Panc1 (cell line): ENCODE measurements around the gene TRIO. TPM values are rescaled to one million over a fixed set of nuclear protein-coding genes. Genes with fewer than 3 reads are reported as not detected.

Experiments
- ATAC-seq: fragments of 200-7000 bp; cut with Tn5 transposase; 2 replicates; pipeline ENCODE4 v1.9.1; 2020; ENCODE audit warnings: mild to moderate bottlenecking, moderate library complexity
- BruUV-seq: library from RNA; stranded (reverse); fragments of 400-500 nt; replicated peaks from 2 replicates; lab custom pipeline; 2021; lab: Mats Ljungman, UMichigan
- CTCF ChIA-PET: fragments of 300-600 bp; sonication (Branson Sonifier 250); formaldehyde crosslinking; loops from one replicate; lab custom pipeline; 2022; ENCODE audit warnings: antibody characterized with exemption; lab: Charles Lee
- POLR2A ChIA-PET: fragments of 300-600 bp; sonication (Branson Sonifier 250); formaldehyde crosslinking; loops from one replicate; lab custom pipeline; 2022; ENCODE audit warnings: antibody characterized with exemption; lab: Charles Lee
- DNase-seq: peaks from one replicate; pipeline ENCODE4 v3.0.0-alpha.2; 2010; ENCODE audit warnings: low read depth, low spot score
- H3K27ac ChIP-seq: 2 replicates; pipeline ENCODE4 v1.5.1; 2011; ENCODE audit warnings: mild to moderate bottlenecking, low read length, inconsistent platforms
- H3K27me3 ChIP-seq: fragments of 200-500 bp; sonication (Bioruptor generic); 2 replicates; pipeline ENCODE4 v1.6.0; 2014; ENCODE audit warnings: low read length, inconsistent platforms; ENCODE audit not compliant: control insufficient read depth, insufficient read depth
- H3K36me3 ChIP-seq: fragments of 200-500 bp; sonication (Bioruptor generic); 2 replicates; pipeline ENCODE4 v1.5.1; 2014; ENCODE audit warnings: inconsistent platforms, mild to moderate bottlenecking, low read length, moderate library complexity; ENCODE audit not compliant: control insufficient read depth, insufficient read depth
- H3K4me1 ChIP-seq: 2 replicates; pipeline ENCODE4 v1.5.1; 2011; ENCODE audit warnings: inconsistent platforms, mild to moderate bottlenecking, low read length, moderate library complexity; ENCODE audit not compliant: control insufficient read depth, insufficient read depth
- H3K4me3 ChIP-seq, 2 experiments: 2 replicates each; pipeline ENCODE4 v1.5.1; 2011 to 2012; ENCODE audit warnings: low read depth in 2 of 2, low read length in 2 of 2, mild to moderate bottlenecking in 2 of 2, inconsistent platforms in 1 of 2, moderate library complexity in 1 of 2
- H3K9me3 ChIP-seq: fragments of 200-500 bp; sonication (Bioruptor generic); 2 replicates; pipeline ENCODE4 v1.5.1; 2014; ENCODE audit warnings: low read depth, mild to moderate bottlenecking, inconsistent platforms, low read length, moderate library complexity; ENCODE audit not compliant: control insufficient read depth, insufficient read depth
- CTCF ChIP-seq: fragments of 450-650 bp; IDR thresholded peaks from 2 replicates; pipeline ENCODE4 v1.5.1; 2017; ENCODE audit warnings: mild to moderate bottlenecking
- POLR2AphosphoS5 ChIP-seq: IDR thresholded peaks from 2 replicates; pipeline ENCODE4 v1.6.1; 2012; ENCODE audit warnings: mild to moderate bottlenecking, low read depth, low read length, moderate library complexity
- SIN3A ChIP-seq: IDR thresholded peaks from 2 replicates; pipeline ENCODE4 v1.6.1; 2012; ENCODE audit warnings: low read depth, mild to moderate bottlenecking, low read length, moderate library complexity, borderline replicate concordance; ENCODE audit not compliant: insufficient read depth
- TCF7L2 ChIP-seq: IDR thresholded peaks from 2 replicates; pipeline ENCODE4 v1.6.1; 2011; ENCODE audit warnings: mild to moderate bottlenecking, low read depth, low read length, inconsistent platforms
- in situ Hi-C: cut with HindIII; loops from 2 replicates; pipeline ENCODE4 v1.10.0; 2016; ENCODE audit warnings: low sequenced_read_pairs, low pct_unique_long_range_greater_than_20kb
- intact Hi-C: fragments of 100-400 bp; cut with micrococcal nuclease; formaldehyde crosslinking; loops from one replicate; pipeline ENCODE4 v1.10.0; 2022; ENCODE audit not compliant: unreplicated experiment
- total RNA-seq: library from RNA; stranded (reverse); gene quantifications from one replicate; pipeline ENCODE4 v1.2.1, GENCODE V29; 2021; ENCODE audit not compliant: unreplicated experiment
- TF ChIP-seq, protein P1 (sequence below), 2 experiments: IDR thresholded peaks; 2 replicates each; pipeline ENCODE4 v1.6.1; 2011 to 2012; ENCODE audit warnings: low read depth in 2 of 2, control low read depth in 1 of 2, low read length in 1 of 2, mild to moderate bottlenecking in 1 of 2, moderate library complexity in 1 of 2; ENCODE audit not compliant: insufficient read depth in 1 of 2

The TRIO gene
- total RNA-seq, 1 experiment from 2014 or later = 349 TPM

GRCh38 chr5:14472986-14473567, 329.9 kb downstream of the TRIO start:
- peaks cover 80% of the 10 kb centered on the region for H3K36me3 ChIP-seq
- H3K27me3 ChIP-seq = no peaks in the 10 kb centered on the region
- in situ Hi-C loops = no loop called here
- no peaks in the 10 kb centered on the region for H3K4me1 ChIP-seq
- POLR2A ChIA-PET = no interaction called here
- H3K4me3 ChIP-seq = no peak overlapping the region
- intact Hi-C loops = no loop called here
- H3K27ac ChIP-seq = no peak overlapping the region
- H3K9me3 ChIP-seq = no peaks in the 10 kb centered on the region
- BruUV-seq = no TSS peak
- CTCF ChIA-PET = no interaction called here
- ATAC-seq (no peak), DNase-seq (no peak)
- TF ChIP-seq POLR2AphosphoS5 (no peak), TCF7L2 (no peak), SIN3A (no peak), CTCF (no peak)
- TF ChIP-seq, protein P1, sequence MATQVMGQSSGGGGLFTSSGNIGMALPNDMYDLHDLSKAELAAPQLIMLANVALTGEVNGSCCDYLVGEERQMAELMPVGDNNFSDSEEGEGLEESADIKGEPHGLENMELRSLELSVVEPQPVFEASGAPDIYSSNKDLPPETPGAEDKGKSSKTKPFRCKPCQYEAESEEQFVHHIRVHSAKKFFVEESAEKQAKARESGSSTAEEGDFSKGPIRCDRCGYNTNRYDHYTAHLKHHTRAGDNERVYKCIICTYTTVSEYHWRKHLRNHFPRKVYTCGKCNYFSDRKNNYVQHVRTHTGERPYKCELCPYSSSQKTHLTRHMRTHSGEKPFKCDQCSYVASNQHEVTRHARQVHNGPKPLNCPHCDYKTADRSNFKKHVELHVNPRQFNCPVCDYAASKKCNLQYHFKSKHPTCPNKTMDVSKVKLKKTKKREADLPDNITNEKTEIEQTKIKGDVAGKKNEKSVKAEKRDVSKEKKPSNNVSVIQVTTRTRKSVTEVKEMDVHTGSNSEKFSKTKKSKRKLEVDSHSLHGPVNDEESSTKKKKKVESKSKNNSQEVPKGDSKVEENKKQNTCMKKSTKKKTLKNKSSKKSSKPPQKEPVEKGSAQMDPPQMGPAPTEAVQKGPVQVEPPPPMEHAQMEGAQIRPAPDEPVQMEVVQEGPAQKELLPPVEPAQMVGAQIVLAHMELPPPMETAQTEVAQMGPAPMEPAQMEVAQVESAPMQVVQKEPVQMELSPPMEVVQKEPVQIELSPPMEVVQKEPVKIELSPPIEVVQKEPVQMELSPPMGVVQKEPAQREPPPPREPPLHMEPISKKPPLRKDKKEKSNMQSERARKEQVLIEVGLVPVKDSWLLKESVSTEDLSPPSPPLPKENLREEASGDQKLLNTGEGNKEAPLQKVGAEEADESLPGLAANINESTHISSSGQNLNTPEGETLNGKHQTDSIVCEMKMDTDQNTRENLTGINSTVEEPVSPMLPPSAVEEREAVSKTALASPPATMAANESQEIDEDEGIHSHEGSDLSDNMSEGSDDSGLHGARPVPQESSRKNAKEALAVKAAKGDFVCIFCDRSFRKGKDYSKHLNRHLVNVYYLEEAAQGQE (IDR thresholded peaks at IDR 0.05; ENCODE audit: insufficient read depth in 1 of 2, low read depth in 2 of 2, low read length in 1 of 2) = no peak

DNA sequence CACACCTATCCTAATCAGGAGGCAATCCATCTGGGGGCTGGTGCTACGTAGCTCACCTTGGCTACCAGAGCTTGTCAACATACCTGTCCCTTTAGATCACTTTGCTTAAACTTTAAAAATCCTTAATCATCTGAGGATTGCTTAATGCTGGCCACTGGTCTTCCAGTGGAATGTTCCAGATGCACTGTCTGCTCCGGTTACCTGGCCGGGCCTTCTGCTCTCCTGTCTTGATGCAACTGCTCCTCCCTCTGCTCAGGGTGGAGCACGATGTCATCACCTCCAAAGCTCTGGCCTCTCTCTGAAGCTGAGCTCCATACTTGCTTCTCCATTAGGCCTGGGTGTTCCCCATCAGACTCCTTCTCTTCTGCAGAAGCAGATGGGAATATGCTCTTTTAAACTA, 331.9 kb downstream of the TRIO start:
- Histone ChIP-seq H3K27ac (no peak overlapping the region), H3K4me1 (no peaks in the 10 kb centered on the region), H3K27me3 (no peaks in the 10 kb centered on the region), H3K9me3 (no peaks in the 10 kb centered on the region), H3K36me3 (peaks cover 81% of the 10 kb centered on the region), H3K4me3 (no peak overlapping the region)
- ATAC-seq = no peak
- intact Hi-C loops (no loop called here), in situ Hi-C loops (no loop called here)
- no peak for DNase-seq
- ChIA-PET CTCF (no interaction called here), POLR2A (no interaction called here)
- TF ChIP-seq, protein P1 (IDR thresholded peaks at IDR 0.05; ENCODE audit: insufficient read depth in 1 of 2, low read depth in 2 of 2, low read length in 1 of 2) = no peak
- BruUV-seq = no TSS peak
